NCI-H2081 treated with DMSO at 0.1 percent for 48 hours (cell line): ENCODE data around the gene ZMIZ1.
A peak's percentile ranks its signal among the peaks of the same experiment; 100 is the strongest.

Source experiments
- DNase-seq: peaks from one replicate; lab custom pipeline; 2025; lab: John Stamatoyannopoulos, UW

ZMIZ1 gene

GRCh38 chr10:79247373-79248137 lies 178.8 kb downstream of the ZMIZ1 start:
- no peak for DNase-seq

- no peak for DNase-seq
Measured at GRCh38 chr10:79248341-79249185, 179.8 kb downstream of the ZMIZ1 start.

- no peak for DNase-seq
Measured at GRCh38 chr10:79249186-79250121, 180.7 kb downstream of the ZMIZ1 start.

- no peak for DNase-seq
Measured at GRCh38 chr10:79250259-79250658, 181.5 kb downstream of the ZMIZ1 start.

- no peak for DNase-seq
Measured at GRCh38 chr10:79252450-79252849, 183.7 kb downstream of the ZMIZ1 start.

- DNase-seq = no peak
Measured at GRCh38 chr10:79252971-79253370, 184.2 kb downstream of the ZMIZ1 start.

- DNase-seq = no peak
Measured at GRCh38 chr10:79253704-79254103, 184.9 kb downstream of the ZMIZ1 start.

GRCh38 chr10:79254333-79255006 lies 185.7 kb downstream of the ZMIZ1 start:
- no peak for DNase-seq

- no peak for DNase-seq
Measured at GRCh38 chr10:79255007-79255507, 186.3 kb downstream of the ZMIZ1 start.

GRCh38 chr10:79256264-79256806 lies 187.6 kb downstream of the ZMIZ1 start:
- no peak for DNase-seq

GRCh38 chr10:79258894-79259293 lies 190.1 kb downstream of the ZMIZ1 start:
- DNase-seq = no peak

- DNase-seq = no peak
Measured at GRCh38 chr10:79259834-79260233, 191.1 kb downstream of the ZMIZ1 start.

- DNase-seq = peak; percentile 24
Measured at GRCh38 chr10:79260811-79261740, 192.3 kb downstream of the ZMIZ1 start.

- no peak for DNase-seq
Measured at GRCh38 chr10:79262131-79262530, 193.4 kb downstream of the ZMIZ1 start.

GRCh38 chr10:79262959-79263746 lies 194.4 kb downstream of the ZMIZ1 start:
- DNase-seq = no peak

- DNase-seq = no peak
Measured at GRCh38 chr10:79263939-79264338, 195.2 kb downstream of the ZMIZ1 start.

- DNase-seq = no peak
Measured at GRCh38 chr10:79264942-79265341, 196.2 kb downstream of the ZMIZ1 start.

- DNase-seq = no peak
Measured at GRCh38 chr10:79266084-79266483, 197.3 kb downstream of the ZMIZ1 start.
